Retinal pigment epithelial cell (primary cell): Measurements from ENCODE around the gene OPCML.

ENCODE experiments used
- DNase-seq: peaks from one replicate; pipeline ENCODE4 v3.0.0-alpha.2; 2010; ENCODE audit warnings: low read depth
- H3K4me3 ChIP-seq: 2 replicates; pipeline ENCODE4 v1.5.1; 2011; ENCODE audit warnings: mild to moderate bottlenecking, low read length, control low read depth, moderate library complexity
- CTCF ChIP-seq: conservative IDR thresholded peaks from 2 replicates; pipeline ENCODE4 v1.5.1; 2011; ENCODE audit warnings: low read depth, low read length, control low read depth, inconsistent platforms

OPCML gene

GRCh38 chr11:133034929-133035328, 497.4 kb downstream of the OPCML start:
- H3K4me3 ChIP-seq: no peak overlapping the region
- DNase-seq: no peak
- no peak for TF ChIP-seq CTCF

- TF ChIP-seq CTCF: no peak
- H3K4me3 ChIP-seq: no peak overlapping the region
- DNase-seq: no peak
Measured at GRCh38 chr11:133029107-133029506, 503.2 kb downstream of the OPCML start.

- no peak overlapping the region for H3K4me3 ChIP-seq
- DNase-seq: no peak
- no peak for TF ChIP-seq CTCF
Measured at GRCh38 chr11:133026952-133027351, 505.3 kb downstream of the OPCML start.

GRCh38 chr11:133024301-133024700, 508.0 kb downstream of the OPCML start:
- DNase-seq: no peak
- no peak for TF ChIP-seq CTCF
- H3K4me3 ChIP-seq: no peak overlapping the region

- DNase-seq: no peak
- no peak overlapping the region for H3K4me3 ChIP-seq
- no peak for TF ChIP-seq CTCF
Measured at GRCh38 chr11:133023232-133023631, 509.1 kb downstream of the OPCML start.

- no peak for TF ChIP-seq CTCF
- H3K4me3 ChIP-seq: no peak overlapping the region
- no peak for DNase-seq
Measured at GRCh38 chr11:133021553-133021952, 510.7 kb downstream of the OPCML start.

GRCh38 chr11:133020372-133020714, 512.0 kb downstream of the OPCML start:
- DNase-seq: no peak
- H3K4me3 ChIP-seq: no peak overlapping the region
- no peak for TF ChIP-seq CTCF
